GM12878 (cell line): ENCODE results near the gene CLEC16A. TPM values are rescaled to one million over a fixed set of nuclear protein-coding genes. Genes with fewer than 3 reads are reported as not detected.

ENCODE experiments used
- ATAC-seq: fragments of 200-7000 bp; cut with Tn5 transposase; 3 replicates; pipeline ENCODE4 v1.9.1; 2020; ENCODE audit warnings: mild to moderate bottlenecking, moderate library complexity
- BruUV-seq: library from RNA; stranded (reverse); fragments of 400-500 nt; replicated peaks from 2 replicates; lab custom pipeline; 2021; lab: Mats Ljungman, UMichigan
- CTCF ChIA-PET: fragments of 300-600 bp; sonication (Branson Sonifier 250); formaldehyde crosslinking; extraction: SDS; loops from one replicate; lab custom pipeline; 2021; ENCODE audit warnings: inconsistent platforms; lab: Yijun Ruan, JAX
- POLR2A ChIA-PET: fragments of 350-600 bp; formaldehyde crosslinking; extraction: SDS; loops from one replicate; lab custom pipeline; 2021; ENCODE audit warnings: inconsistent platforms; lab: Charles Lee
- RAD21 ChIA-PET: fragments of 300-600 bp; sonication (Branson Sonifier 250); formaldehyde crosslinking; loops from one replicate; lab custom pipeline; 2023; ENCODE audit warnings: antibody characterized with exemption; ENCODE audit not compliant: unreplicated experiment; lab: Charles Lee
- SMC1A ChIA-PET: fragments of 300-600 bp; sonication (Branson Sonifier 250); formaldehyde crosslinking; loops from one replicate; lab custom pipeline; 2023; ENCODE audit not compliant: unreplicated experiment, uncharacterized antibody; lab: Charles Lee
- DNase-seq: peaks from one replicate; pipeline ENCODE4 v3.0.0-alpha.2; 2011; ENCODE audit warnings: low read depth, low spot score
- FAIRE-seq: peaks from 3 replicates; lab custom pipeline; 2011; peaks lifted over from hg19 to GRCh38; lab: Jason Lieb, UNC
- H2AFZ ChIP-seq: 2 replicates; pipeline ENCODE4 v1.6.0; 2011; ENCODE audit warnings: low read depth, low read length, control low read depth; ENCODE audit not compliant: control insufficient read depth
- H3K27ac ChIP-seq: 2 replicates; pipeline ENCODE4 v1.5.1; 2011; ENCODE audit warnings: control low read depth; ENCODE audit not compliant: control insufficient read depth, insufficient read depth
- H3K27me3 ChIP-seq, 2 experiments: replicated peaks in 1 of 2; 2 replicates each; pipeline versions ENCODE4 v1.6.0 to v1.6.1; 2011; ENCODE audit warnings: low read length in 1 of 2; ENCODE audit not compliant: control insufficient read depth in 2 of 2, insufficient read depth in 2 of 2
- H3K36me3 ChIP-seq, 2 experiments: 2 replicates each; pipeline ENCODE4 v1.5.1; 2011; ENCODE audit warnings: low read length in 1 of 2; ENCODE audit not compliant: control insufficient read depth in 2 of 2, insufficient read depth in 2 of 2
- H3K4me1 ChIP-seq: 2 replicates; pipeline ENCODE4 v1.6.1; 2011; ENCODE audit warnings: mild to moderate bottlenecking, low read length, moderate library complexity, mixed read lengths; ENCODE audit not compliant: control insufficient read depth, insufficient read depth
- H3K4me2 ChIP-seq: 2 replicates; pipeline ENCODE4 v1.6.0; 2011; ENCODE audit warnings: control low read depth; ENCODE audit not compliant: control insufficient read depth, insufficient read depth
- H3K4me3 ChIP-seq: fragments of 200-600 bp; sonication (generic); 2 replicates; pipeline ENCODE4 v1.5.1; 2016
- H3K79me2 ChIP-seq: 2 replicates; pipeline ENCODE4 v1.6.0; 2011; ENCODE audit warnings: low read length; ENCODE audit not compliant: control insufficient read depth, insufficient read depth
- H3K9ac ChIP-seq: 2 replicates; pipeline ENCODE4 v1.8.0; 2011; ENCODE audit warnings: low read length, control low read depth, mixed read lengths; ENCODE audit not compliant: control insufficient read depth, insufficient read depth
- H3K9me3 ChIP-seq: replicated peaks from 3 replicates; pipeline ENCODE4 v1.5.1; 2011; ENCODE audit warnings: mild to moderate bottlenecking, low read length; ENCODE audit not compliant: control insufficient read depth, insufficient read depth
- H4K20me1 ChIP-seq: 2 replicates; pipeline ENCODE4 v1.6.0; 2011; ENCODE audit not compliant: control insufficient read depth, insufficient read depth
- KDM1A ChIP-seq: fragments of 200-600 bp; sonication (generic); IDR thresholded peaks from 2 replicates; pipeline ENCODE4 v1.6.1; 2016; ENCODE audit warnings: borderline replicate concordance
- MEF2A ChIP-seq: IDR thresholded peaks from 2 replicates; pipeline ENCODE4 v1.6.1; 2011; ENCODE audit warnings: low read depth, mild to moderate bottlenecking, low read length, moderate library complexity; ENCODE audit not compliant: insufficient read depth
- MYC ChIP-seq: IDR thresholded peaks from 2 replicates; pipeline ENCODE4 v1.6.1; 2011; ENCODE audit warnings: mild to moderate bottlenecking, low read length, moderate library complexity, inconsistent platforms; ENCODE audit not compliant: insufficient read depth, insufficient replicate concordance, insufficient read length, severe bottlenecking
- NR2F1 ChIP-seq: fragments of 450-650 bp; conservative IDR thresholded peaks from 2 replicates; pipeline ENCODE4 v1.6.1; 2017; ENCODE audit warnings: mild to moderate bottlenecking
- POU2F2 ChIP-seq: IDR thresholded peaks from 3 replicates; pipeline ENCODE4 v1.6.1; 2011; ENCODE audit warnings: low read depth, mild to moderate bottlenecking, low read length, borderline replicate concordance
- RUNX3 ChIP-seq: IDR thresholded peaks from 2 replicates; pipeline ENCODE4 v1.6.1; 2012; ENCODE audit warnings: low read length, inconsistent platforms
- SMARCA5 ChIP-seq: fragments of 450-650 bp; IDR thresholded peaks from 2 replicates; pipeline ENCODE4 v1.6.1; 2017; ENCODE audit warnings: mild to moderate bottlenecking
- WGBS: methylation state at CpG from one replicate; pipeline ENCODE4 v1.1.6; 2016; ENCODE audit warnings: low lambda C conversion rate; ENCODE audit not compliant: insufficient replicate concordance, insufficient coverage; ENCODE audit errors: missing lambda C conversion rate; 5-methylcytosine and 5-hydroxymethylcytosine counted together
- in situ Hi-C: fragments of 300-500 bp; cut with MboI; formaldehyde crosslinking; loops from 9 replicates; pipeline ENCODE4 v1.14.3; 2018; ENCODE audit warnings: mixed read lengths
- intact Hi-C: fragments of 100-400 bp; cut with micrococcal nuclease; formaldehyde crosslinking; loops from one replicate; pipeline ENCODE4 v1.14.2; 2022; ENCODE audit not compliant: unreplicated experiment
- polyA plus RNA-seq, 11 experiments: library from polyadenylated mRNA; depleted of rRNA in 4 of 11; unstranded in 6 of 11; stranded (reverse) in 5 of 11; fragments of >200 nt; fragmentation: Nextera tagmentation in 4 of 11; fragmentation: Illumina TruSeq in 1 of 11; extraction: Ambion mirVana in 4 of 11; extraction: Trizol in 1 of 11; gene quantifications; 1 replicate in 1 of 11; 2 replicates in 10 of 11; pipeline versions ENCODE4 v1.2.1 to v1.2.3, GENCODE V29; 2011 to 2016; ENCODE audit warnings: inconsistent platforms in 2 of 11, missing spikeins in 2 of 11, low read depth in 1 of 11
- total RNA-seq, 4 experiments: library from RNA; depleted of rRNA in 3 of 4; stranded (reverse); fragments of >200 nt in 3 of 4; fragmentation: Illumina TruSeq in 1 of 4; extraction: Trizol in 1 of 4; gene quantifications; 2 replicates each; pipeline versions ENCODE4 v1.2.1 to v1.2.3, GENCODE V29; 2013 to 2021
- TF ChIP-seq, protein P1 (sequence below): IDR thresholded peaks from 2 replicates; pipeline ENCODE4 v1.6.1; 2012; ENCODE audit warnings: low read depth, low read length, improper control_type of control experiment
- TF ChIP-seq, protein P2 (sequence below): fragments of 150-350 bp; IDR thresholded peaks from 2 replicates; pipeline ENCODE4 v1.6.1; 2016; ENCODE audit warnings: low read depth, low read length

Gene CLEC16A
- total and polyA plus RNA-seq, 10 of the 15 experiments (the other 5 are each of a cell fraction or from before 2014, with no cell fraction given), result 1.5 to 28.8 (median 19.2) TPM

DNA sequence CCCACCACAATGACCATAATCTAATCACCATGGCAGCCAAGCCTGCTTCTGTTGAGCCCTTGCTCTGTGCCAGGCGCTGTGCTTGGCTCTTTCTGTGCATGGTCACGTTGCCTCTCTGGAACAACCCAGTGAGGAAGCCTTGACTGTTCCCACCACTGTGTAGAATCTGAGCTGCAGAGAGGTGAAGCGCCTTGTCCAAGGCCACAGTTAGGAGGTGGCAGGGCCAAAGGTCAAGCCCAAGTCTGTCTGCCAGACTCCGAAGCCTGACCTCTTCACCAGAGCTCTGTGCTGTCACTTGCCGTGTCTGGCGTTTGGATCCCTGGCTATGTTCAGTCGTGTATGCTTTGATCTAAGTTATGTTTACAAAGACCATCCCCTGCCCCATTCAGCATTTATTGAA, 10.5 kb downstream of the CLEC16A start:
- intact Hi-C loops, result no loop called here
- BruUV-seq, result no TSS peak
- peaks cover 40% of the 10 kb centered on the region for H3K4me1 ChIP-seq
- H3K79me2 ChIP-seq, result peaks cover 34% of the 10 kb centered on the region
- no peak for DNase-seq
- H3K4me2 ChIP-seq, result no peak overlapping the region
- no peaks in the 10 kb centered on the region for H4K20me1 ChIP-seq
- H2AFZ ChIP-seq, result no peak overlapping the region
- ChIA-PET CTCF (interaction anchor here (0.6 to 2.7 kb wide), 20 partner anchors 10 to 830 kb away, joined by 3 to 45 read pairs (median 4); partner anchors contain the start of gene SOCS1), RAD21 (interaction anchor here (0.8 to 3.8 kb wide), 8 partner anchors 10 to 444 kb away, joined by 3 to 40 read pairs (median 3); partner anchors contain the start of gene SOCS1), SMC1A (interaction anchor here (0.8 to 2.7 kb wide), 10 partner anchors 9 to 402 kb away, joined by 3 to 14 read pairs (median 4); partner anchors contain the start of gene SOCS1), POLR2A (interaction anchor here (1.3 to 2.5 kb wide), 2 partner anchors 10 kb away, joined by 3 to 16 read pairs; no protein-coding TSS in a partner anchor)
- no peak overlapping the region for H3K4me3 ChIP-seq
- no peak overlapping the region; the same call in 1 of the 2 replicates for H3K27ac ChIP-seq
- H3K27me3 ChIP-seq, result no peaks in the 10 kb centered on the region
- H3K9me3 ChIP-seq, result no peaks in the 10 kb centered on the region
- H3K36me3 ChIP-seq, result peaks cover 0 to 5% of the 10 kb centered on the region in 2 experiments; a peak in 3 of 4 replicates
- no peak for ATAC-seq
- WGBS, result 93% methylated on average over 7 of the region's 7 CpGs
- TF ChIP-seq POU2F2 (no peak), KDM1A (no peak), MYC (no peak), MEF2A (no peak), RUNX3 (no peak), NR2F1 (0 out of 2 replicates have a peak, but pooled peaks have one; percentile 37), SMARCA5 (no peak)
- TF ChIP-seq, protein P1, sequence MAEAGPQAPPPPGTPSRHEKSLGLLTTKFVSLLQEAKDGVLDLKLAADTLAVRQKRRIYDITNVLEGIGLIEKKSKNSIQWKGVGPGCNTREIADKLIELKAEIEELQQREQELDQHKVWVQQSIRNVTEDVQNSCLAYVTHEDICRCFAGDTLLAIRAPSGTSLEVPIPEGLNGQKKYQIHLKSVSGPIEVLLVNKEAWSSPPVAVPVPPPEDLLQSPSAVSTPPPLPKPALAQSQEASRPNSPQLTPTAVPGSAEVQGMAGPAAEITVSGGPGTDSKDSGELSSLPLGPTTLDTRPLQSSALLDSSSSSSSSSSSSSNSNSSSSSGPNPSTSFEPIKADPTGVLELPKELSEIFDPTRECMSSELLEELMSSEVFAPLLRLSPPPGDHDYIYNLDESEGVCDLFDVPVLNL, result no peak
- TF ChIP-seq, protein P2, sequence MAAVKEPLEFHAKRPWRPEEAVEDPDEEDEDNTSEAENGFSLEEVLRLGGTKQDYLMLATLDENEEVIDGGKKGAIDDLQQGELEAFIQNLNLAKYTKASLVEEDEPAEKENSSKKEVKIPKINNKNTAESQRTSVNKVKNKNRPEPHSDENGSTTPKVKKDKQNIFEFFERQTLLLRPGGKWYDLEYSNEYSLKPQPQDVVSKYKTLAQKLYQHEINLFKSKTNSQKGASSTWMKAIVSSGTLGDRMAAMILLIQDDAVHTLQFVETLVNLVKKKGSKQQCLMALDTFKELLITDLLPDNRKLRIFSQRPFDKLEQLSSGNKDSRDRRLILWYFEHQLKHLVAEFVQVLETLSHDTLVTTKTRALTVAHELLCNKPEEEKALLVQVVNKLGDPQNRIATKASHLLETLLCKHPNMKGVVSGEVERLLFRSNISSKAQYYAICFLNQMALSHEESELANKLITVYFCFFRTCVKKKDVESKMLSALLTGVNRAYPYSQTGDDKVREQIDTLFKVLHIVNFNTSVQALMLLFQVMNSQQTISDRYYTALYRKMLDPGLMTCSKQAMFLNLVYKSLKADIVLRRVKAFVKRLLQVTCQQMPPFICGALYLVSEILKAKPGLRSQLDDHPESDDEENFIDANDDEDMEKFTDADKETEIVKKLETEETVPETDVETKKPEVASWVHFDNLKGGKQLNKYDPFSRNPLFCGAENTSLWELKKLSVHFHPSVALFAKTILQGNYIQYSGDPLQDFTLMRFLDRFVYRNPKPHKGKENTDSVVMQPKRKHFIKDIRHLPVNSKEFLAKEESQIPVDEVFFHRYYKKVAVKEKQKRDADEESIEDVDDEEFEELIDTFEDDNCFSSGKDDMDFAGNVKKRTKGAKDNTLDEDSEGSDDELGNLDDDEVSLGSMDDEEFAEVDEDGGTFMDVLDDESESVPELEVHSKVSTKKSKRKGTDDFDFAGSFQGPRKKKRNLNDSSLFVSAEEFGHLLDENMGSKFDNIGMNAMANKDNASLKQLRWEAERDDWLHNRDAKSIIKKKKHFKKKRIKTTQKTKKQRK, result no peak
- TF ChIP-seq, all 136 proteins: peak for 1
- no peak overlapping the region for H3K9ac ChIP-seq
- in situ Hi-C loops, result loop anchor here (25.0 kb wide), 1 partner anchor 707 kb away; the partner anchor contains the start of gene SNN
- no peak for FAIRE-seq
